ENCODE results near the gene ZNF668.

The ZNF668 gene

GRCh38 chr16:31073142-31073969 lies 684 bp downstream of the ZNF668 start:
- peaks cover 22% of the 10 kb centered on the region in 2 donors for H3K4me1 ChIP-seq (ENCODE audit: control insufficient read depth in 2 of 2, insufficient read depth in 2 of 2, low read length in 2 of 2)
- peak overlapping the region; percentile 69 to 72 for H3K9ac ChIP-seq (ENCODE audit: low read depth in 1 of 2, low read length in 2 of 2)

GRCh38 chr16:31072540-31073141 lies 1.4 kb downstream of the ZNF668 start:
- Histone ChIP-seq H3K36me3 (ENCODE audit: control insufficient read depth in 2 of 2, insufficient read depth in 2 of 2, low read length in 2 of 2) (peaks cover 15 to 18% of the 10 kb centered on the region in 2 donors), H3K4me3 (ENCODE audit: low read length in 2 of 2) (peak overlapping the region; percentile 83 to 88), H3K27ac (ENCODE audit: low read depth in 2 of 2, low read length in 2 of 2) (peak overlapping the region; percentile 81 to 91), H3K27me3 (ENCODE audit: control insufficient read depth in 2 of 2, insufficient read depth in 2 of 2, low read length in 2 of 2) (no peaks in the 10 kb centered on the region), H3K4me1 (ENCODE audit: control insufficient read depth in 2 of 2, insufficient read depth in 2 of 2, low read length in 2 of 2) (peaks cover 22% of the 10 kb centered on the region in 2 donors), H3K9me3 (ENCODE audit: control insufficient read depth in 2 of 2, low read length in 2 of 2) (no peaks in the 10 kb centered on the region), H3K9ac (ENCODE audit: low read depth in 1 of 2, low read length in 2 of 2) (peak overlapping the region; percentile 69 to 72)

More at GRCh38 chr16:31073142-31073969, 684 bp downstream of the ZNF668 start:
- Histone ChIP-seq H3K36me3 (ENCODE audit: control insufficient read depth in 2 of 2, insufficient read depth in 2 of 2, low read length in 2 of 2) (peaks cover 22 to 25% of the 10 kb centered on the region in 2 donors), H3K9me3 (ENCODE audit: control insufficient read depth in 2 of 2, low read length in 2 of 2) (no peaks in the 10 kb centered on the region), H3K27ac (ENCODE audit: low read depth in 2 of 2, low read length in 2 of 2) (peak overlapping the region; percentile 81 to 91), H3K27me3 (ENCODE audit: control insufficient read depth in 2 of 2, insufficient read depth in 2 of 2, low read length in 2 of 2) (no peaks in the 10 kb centered on the region), H3K4me3 (ENCODE audit: low read length in 2 of 2) (peak overlapping the region; percentile 83 to 88)

- no peak overlapping the region for H3K27ac ChIP-seq (ENCODE audit: low read depth in 2 of 2, low read length in 2 of 2)
- H3K4me1 ChIP-seq (ENCODE audit: control insufficient read depth in 2 of 2, insufficient read depth in 2 of 2, low read length in 2 of 2) = peaks cover 22% of the 10 kb centered on the region in 2 donors
- H3K36me3 ChIP-seq (ENCODE audit: control insufficient read depth in 2 of 2, insufficient read depth in 2 of 2, low read length in 2 of 2) = peaks cover 8 to 11% of the 10 kb centered on the region in 2 donors
- H3K4me3 ChIP-seq (ENCODE audit: low read length in 2 of 2) = peak overlapping the region; percentile 83 to 88
- no peaks in the 10 kb centered on the region for H3K27me3 ChIP-seq (ENCODE audit: control insufficient read depth in 2 of 2, insufficient read depth in 2 of 2, low read length in 2 of 2)
- H3K9me3 ChIP-seq (ENCODE audit: control insufficient read depth in 2 of 2, low read length in 2 of 2) = no peaks in the 10 kb centered on the region
- H3K9ac ChIP-seq (ENCODE audit: low read depth in 1 of 2, low read length in 2 of 2) = peak overlapping the region in 1 of 2 donors; percentile 72
Observed at GRCh38 chr16:31071861-31072260, 2.2 kb downstream of the ZNF668 start.

- peaks cover 4 to 5% of the 10 kb centered on the region in 2 donors for H3K36me3 ChIP-seq (ENCODE audit: control insufficient read depth in 2 of 2, insufficient read depth in 2 of 2, low read length in 2 of 2)
Observed at GRCh38 chr16:31067342-31067741, 6.7 kb downstream of the ZNF668 start.

GRCh38 chr16:31064882-31065461 lies 9.1 kb downstream of the ZNF668 start:
- Histone ChIP-seq H3K4me1 (ENCODE audit: control insufficient read depth in 2 of 2, insufficient read depth in 2 of 2, low read length in 2 of 2) (peaks cover 2 to 4% of the 10 kb centered on the region in 2 donors), H3K9ac (ENCODE audit: low read depth in 1 of 2, low read length in 2 of 2) (no peak overlapping the region), H3K27ac (ENCODE audit: low read depth in 2 of 2, low read length in 2 of 2) (peak overlapping the region; percentile 27 to 43), H3K9me3 (ENCODE audit: control insufficient read depth in 2 of 2, low read length in 2 of 2) (no peaks in the 10 kb centered on the region), H3K4me3 (ENCODE audit: low read length in 2 of 2) (no peak overlapping the region), H3K27me3 (ENCODE audit: control insufficient read depth in 2 of 2, insufficient read depth in 2 of 2, low read length in 2 of 2) (no peaks in the 10 kb centered on the region), H3K36me3 (ENCODE audit: control insufficient read depth in 2 of 2, insufficient read depth in 2 of 2, low read length in 2 of 2) (peaks cover 13 to 20% of the 10 kb centered on the region in 2 donors)

More at GRCh38 chr16:31067342-31067741, 6.7 kb downstream of the ZNF668 start:
- Histone ChIP-seq H3K4me1 (ENCODE audit: control insufficient read depth in 2 of 2, insufficient read depth in 2 of 2, low read length in 2 of 2) (peaks cover 10 to 12% of the 10 kb centered on the region in 2 donors), H3K9me3 (ENCODE audit: control insufficient read depth in 2 of 2, low read length in 2 of 2) (no peaks in the 10 kb centered on the region), H3K4me3 (ENCODE audit: low read length in 2 of 2) (no peak overlapping the region), H3K27me3 (ENCODE audit: control insufficient read depth in 2 of 2, insufficient read depth in 2 of 2, low read length in 2 of 2) (no peaks in the 10 kb centered on the region), H3K27ac (ENCODE audit: low read depth in 2 of 2, low read length in 2 of 2) (no peak overlapping the region), H3K9ac (ENCODE audit: low read depth in 1 of 2, low read length in 2 of 2) (no peak overlapping the region)

GRCh38 chr16:31063843-31064611 lies 10.0 kb downstream of the ZNF668 start:
- H3K4me3 ChIP-seq (ENCODE audit: low read length in 2 of 2) = no peak overlapping the region
- no peaks in the 10 kb centered on the region for H3K27me3 ChIP-seq (ENCODE audit: control insufficient read depth in 2 of 2, insufficient read depth in 2 of 2, low read length in 2 of 2)
- H3K9ac ChIP-seq (ENCODE audit: low read depth in 1 of 2, low read length in 2 of 2) = no peak overlapping the region
- peaks cover 2 to 4% of the 10 kb centered on the region in 2 donors for H3K4me1 ChIP-seq (ENCODE audit: control insufficient read depth in 2 of 2, insufficient read depth in 2 of 2, low read length in 2 of 2)
- peak overlapping the region in 1 of 2 donors; percentile 38 for H3K27ac ChIP-seq (ENCODE audit: low read depth in 2 of 2, low read length in 2 of 2)
- peaks cover 13 to 20% of the 10 kb centered on the region in 2 donors for H3K36me3 ChIP-seq (ENCODE audit: control insufficient read depth in 2 of 2, insufficient read depth in 2 of 2, low read length in 2 of 2)
- H3K9me3 ChIP-seq (ENCODE audit: control insufficient read depth in 2 of 2, low read length in 2 of 2) = no peaks in the 10 kb centered on the region

GRCh38 chr16:31063495-31063842 lies 10.6 kb downstream of the ZNF668 start:
- no peaks in the 10 kb centered on the region for H3K9me3 ChIP-seq (ENCODE audit: control insufficient read depth in 2 of 2, low read length in 2 of 2)
- no peaks in the 10 kb centered on the region for H3K27me3 ChIP-seq (ENCODE audit: control insufficient read depth in 2 of 2, insufficient read depth in 2 of 2, low read length in 2 of 2)
- H3K36me3 ChIP-seq (ENCODE audit: control insufficient read depth in 2 of 2, insufficient read depth in 2 of 2, low read length in 2 of 2) = peaks cover 13 to 20% of the 10 kb centered on the region in 2 donors
- H3K4me3 ChIP-seq (ENCODE audit: low read length in 2 of 2) = no peak overlapping the region
- H3K4me1 ChIP-seq (ENCODE audit: control insufficient read depth in 2 of 2, insufficient read depth in 2 of 2, low read length in 2 of 2) = peaks cover 2 to 4% of the 10 kb centered on the region in 2 donors
- no peak overlapping the region for H3K27ac ChIP-seq (ENCODE audit: low read depth in 2 of 2, low read length in 2 of 2)
- no peak overlapping the region for H3K9ac ChIP-seq (ENCODE audit: low read depth in 1 of 2, low read length in 2 of 2)

GRCh38 chr16:31061813-31062440 lies 12.1 kb downstream of the ZNF668 start:
- H3K9me3 ChIP-seq (ENCODE audit: control insufficient read depth in 2 of 2, low read length in 2 of 2) = no peaks in the 10 kb centered on the region
- no peak overlapping the region for H3K4me3 ChIP-seq (ENCODE audit: low read length in 2 of 2)
- no peak overlapping the region for H3K27ac ChIP-seq (ENCODE audit: low read depth in 2 of 2, low read length in 2 of 2)
- H3K27me3 ChIP-seq (ENCODE audit: control insufficient read depth in 2 of 2, insufficient read depth in 2 of 2, low read length in 2 of 2) = no peaks in the 10 kb centered on the region
- no peak overlapping the region for H3K9ac ChIP-seq (ENCODE audit: low read depth in 1 of 2, low read length in 2 of 2)
- H3K36me3 ChIP-seq (ENCODE audit: control insufficient read depth in 2 of 2, insufficient read depth in 2 of 2, low read length in 2 of 2) = peaks cover 13 to 20% of the 10 kb centered on the region in 2 donors
- H3K4me1 ChIP-seq (ENCODE audit: control insufficient read depth in 2 of 2, insufficient read depth in 2 of 2, low read length in 2 of 2) = peaks cover 2 to 4% of the 10 kb centered on the region in 2 donors

- H3K9me3 ChIP-seq (ENCODE audit: control insufficient read depth in 2 of 2, low read length in 2 of 2) = no peaks in the 10 kb centered on the region
- no peak overlapping the region for H3K9ac ChIP-seq (ENCODE audit: low read depth in 1 of 2, low read length in 2 of 2)
- peaks cover 2 to 4% of the 10 kb centered on the region in 2 donors for H3K4me1 ChIP-seq (ENCODE audit: control insufficient read depth in 2 of 2, insufficient read depth in 2 of 2, low read length in 2 of 2)
- H3K4me3 ChIP-seq (ENCODE audit: low read length in 2 of 2) = no peak overlapping the region
- H3K27ac ChIP-seq (ENCODE audit: low read depth in 2 of 2, low read length in 2 of 2) = no peak overlapping the region
- H3K36me3 ChIP-seq (ENCODE audit: control insufficient read depth in 2 of 2, insufficient read depth in 2 of 2, low read length in 2 of 2) = peaks cover 13 to 20% of the 10 kb centered on the region in 2 donors
- H3K27me3 ChIP-seq (ENCODE audit: control insufficient read depth in 2 of 2, insufficient read depth in 2 of 2, low read length in 2 of 2) = no peaks in the 10 kb centered on the region
Observed at GRCh38 chr16:31061126-31061812, 12.8 kb downstream of the ZNF668 start.

All from mucosa of rectum (tissue), 2 donors.